ENCODE results near the gene PHTF2.

GRCh38 chr7:77783545-77783944 lies 15.0 kb upstream of the PHTF2 start:
- no peak for TF ChIP-seq CTCF (IDR thresholded peaks at IDR 0.05; ENCODE audit: low read depth, low read length)
- TF ChIP-seq POLR2A (IDR thresholded peaks at IDR 0.05; ENCODE audit: extremely low read depth, insufficient read length): no peak

Measured in NB4 (cell line).